ENCODE measurements around the gene MCTP1. TPM values are rescaled to one million over a fixed set of nuclear protein-coding genes. Genes with fewer than 3 reads are reported as not detected.

The MCTP1 gene
- total and polyA plus RNA-seq, 4 experiments from 2014 or later = 0.31 to 0.42 (median 0.39) TPM; not detected in 1

DNA sequence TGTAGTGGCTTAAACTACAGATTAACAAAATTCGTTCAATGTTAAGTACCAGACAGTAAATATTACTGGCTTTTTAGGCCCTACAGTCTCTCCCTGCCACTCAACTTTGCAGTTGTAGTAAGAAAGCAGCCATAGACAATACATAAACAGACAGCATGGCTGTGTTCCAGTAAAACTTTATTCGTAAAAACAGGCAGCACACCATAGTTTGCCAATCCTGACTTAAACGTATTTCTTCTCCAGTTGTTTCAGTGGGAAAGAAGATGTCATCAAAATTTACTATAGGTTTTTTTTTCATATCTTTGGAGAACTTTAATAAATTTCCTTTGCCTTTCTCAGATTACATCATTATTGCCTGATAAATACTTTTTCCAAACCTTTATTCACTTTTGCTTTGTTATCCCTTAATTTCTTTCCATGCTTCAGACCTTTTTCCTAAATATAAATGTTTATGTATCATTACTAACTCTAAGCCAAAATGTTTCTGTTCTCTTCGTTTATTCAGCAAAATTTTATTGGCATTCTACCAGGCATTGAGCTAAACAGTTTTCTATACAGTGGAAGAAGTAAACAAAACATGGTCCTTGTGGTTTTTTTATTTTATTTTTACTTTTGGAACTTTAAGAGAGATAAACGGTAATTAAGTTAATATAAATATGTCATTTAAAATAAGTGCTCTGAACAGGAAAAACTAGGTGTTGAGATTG lies 601.9 kb downstream of the MCTP1 start:
- no peaks in the 10 kb centered on the region for H3K27me3 Mint-ChIP-seq
- intact Hi-C loops (cut with micrococcal nuclease) = no loop called here
- POLR2A ChIA-PET (ENCODE audit: partially characterized antibody) = no interaction called here
- Histone ChIP-seq H3K4me1 (ENCODE audit: insufficient read depth, low read length) (no peaks in the 10 kb centered on the region), H3K36me3 (ENCODE audit: insufficient read depth, low read length) (peaks cover 8% of the 10 kb centered on the region), H3K9me3 (ENCODE audit: control insufficient read depth in 1 of 2, low read length in 2 of 2) (no peaks in the 10 kb centered on the region), H3K27me3 (ENCODE audit: insufficient read depth, low read length) (no peaks in the 10 kb centered on the region), H3K4me3 (ENCODE audit: low read length in 2 of 2) (no peak overlapping the region), H3K27ac (ENCODE audit: low read depth, low read length) (no peak overlapping the region)
- H3K4me1 Mint-ChIP-seq = peaks cover 0 to 1% (median 0%) of the 10 kb centered on the region in 4 donors
- no peak overlapping the region for H3K4me3 Mint-ChIP-seq
- no peak for DNase-seq
- peak overlapping the region in 2 of 7 donors; percentile 12 to 59 for H3K27ac Mint-ChIP-seq
- CTCF ChIA-PET (ENCODE audit: partially characterized antibody) = no interaction called here
- H3K9me3 Mint-ChIP-seq = peaks cover 0 to 2% (median 0%) of the 10 kb centered on the region in 8 donors
- H3K36me3 Mint-ChIP-seq = peaks cover 39 to 41% of the 10 kb centered on the region in 2 donors

DNA sequence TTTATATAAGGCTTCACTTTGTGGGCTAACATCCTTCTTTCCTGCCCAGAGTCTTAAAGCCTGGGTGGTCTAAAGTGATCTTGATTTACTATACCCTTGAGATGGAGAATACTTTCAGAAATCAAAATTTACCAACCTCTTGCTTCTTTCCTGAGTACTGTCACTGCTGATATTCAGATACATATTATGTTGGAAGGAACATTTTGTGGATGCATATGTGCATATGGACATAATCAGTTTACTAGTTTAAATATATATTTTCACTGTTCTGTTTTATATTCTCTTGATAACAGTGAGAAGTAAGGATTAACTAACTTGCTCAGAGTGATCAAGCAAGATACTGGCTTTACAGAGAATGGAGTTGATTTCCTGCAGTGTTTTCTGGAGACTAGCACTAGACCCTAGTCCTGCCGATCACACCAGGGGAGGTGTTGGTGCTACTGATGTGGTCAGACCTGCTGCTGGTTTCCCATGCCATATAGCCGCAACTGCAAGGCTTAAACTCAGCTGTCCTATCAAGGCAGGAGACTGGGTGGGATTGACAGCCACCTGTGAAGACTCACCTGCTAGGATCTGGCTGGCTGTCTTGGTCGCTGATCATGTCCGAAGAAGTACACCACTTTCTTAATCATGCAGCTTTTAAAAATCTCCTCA lies 608.8 kb downstream of the MCTP1 start:
- no peak overlapping the region for H3K4me3 Mint-ChIP-seq
- H3K27me3 ChIP-seq (ENCODE audit: insufficient read depth, low read length) = no peaks in the 10 kb centered on the region
- H3K4me1 Mint-ChIP-seq = peaks cover 0 to 1% (median 0%) of the 10 kb centered on the region in 4 donors
- H3K27me3 Mint-ChIP-seq = no peaks in the 10 kb centered on the region
- H3K4me1 ChIP-seq (ENCODE audit: insufficient read depth, low read length) = no peaks in the 10 kb centered on the region
- H3K36me3 Mint-ChIP-seq = peaks cover 28 to 36% of the 10 kb centered on the region in 2 donors
- peaks cover 9% of the 10 kb centered on the region for H3K36me3 ChIP-seq (ENCODE audit: insufficient read depth, low read length)
- no peaks in the 10 kb centered on the region for H3K9me3 Mint-ChIP-seq
- POLR2A ChIA-PET (ENCODE audit: partially characterized antibody) = no interaction called here
- intact Hi-C loops (cut with micrococcal nuclease) = no loop called here
- DNase-seq = no peak
- no peak overlapping the region for H3K27ac ChIP-seq (ENCODE audit: low read depth, low read length)
- no peak overlapping the region for H3K4me3 ChIP-seq (ENCODE audit: low read length in 2 of 2)
- no peak overlapping the region for H3K27ac Mint-ChIP-seq
- CTCF ChIA-PET (ENCODE audit: partially characterized antibody) = interaction anchor here (1.1 to 1.7 kb wide), 2 partner anchors 12 to 174 kb away, joined by 3 read pairs; no protein-coding TSS in a partner anchor
- H3K9me3 ChIP-seq (ENCODE audit: control insufficient read depth in 1 of 2, low read length in 2 of 2) = no peaks in the 10 kb centered on the region

DNA sequence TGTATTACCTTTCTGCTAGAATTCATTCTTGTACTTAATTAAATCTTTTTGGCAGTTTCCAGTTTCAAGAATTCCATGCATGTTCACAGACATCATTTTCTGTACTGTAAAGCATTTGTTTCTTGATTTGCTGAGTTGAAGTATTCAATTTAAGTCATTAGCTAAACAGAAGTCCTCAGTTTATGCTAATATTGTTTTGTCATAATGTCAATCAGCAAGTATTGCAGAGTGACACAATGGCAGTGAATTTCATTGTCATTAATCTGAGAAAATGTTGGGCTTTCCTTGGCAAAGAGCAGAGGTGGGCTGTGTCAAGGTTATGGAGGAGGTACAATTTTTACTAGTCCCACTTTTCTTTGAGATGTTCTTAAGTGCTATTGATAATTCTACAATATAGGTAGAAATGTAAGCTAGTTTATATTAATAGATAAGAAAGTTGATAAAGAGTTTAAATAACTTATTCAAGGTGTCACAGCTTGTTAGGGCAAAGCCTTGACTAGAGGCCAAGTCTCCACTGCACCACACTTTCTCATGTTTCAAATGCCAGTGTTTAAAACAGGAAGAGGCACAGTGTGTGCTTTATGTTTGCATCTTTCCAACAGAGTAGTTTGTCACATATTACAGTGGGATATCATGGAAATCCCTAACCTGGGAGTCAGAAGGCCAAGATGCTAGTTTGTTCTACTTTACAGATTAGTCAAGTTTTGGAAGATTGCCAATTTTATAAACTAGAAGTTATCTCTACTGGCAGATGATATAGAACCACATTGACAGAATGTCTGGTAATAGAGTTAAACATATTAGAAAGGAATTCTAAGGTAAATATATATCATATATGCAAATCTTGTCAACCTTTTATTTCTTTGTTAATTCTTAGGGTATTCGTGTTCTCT lies 610.2 kb downstream of the MCTP1 start:
- Histone ChIP-seq H3K36me3 (ENCODE audit: insufficient read depth, low read length) (peaks cover 9% of the 10 kb centered on the region), H3K4me3 (ENCODE audit: low read length in 2 of 2) (no peak overlapping the region), H3K27me3 (ENCODE audit: insufficient read depth, low read length) (no peaks in the 10 kb centered on the region), H3K4me1 (ENCODE audit: insufficient read depth, low read length) (no peaks in the 10 kb centered on the region), H3K9me3 (ENCODE audit: control insufficient read depth in 1 of 2, low read length in 2 of 2) (no peaks in the 10 kb centered on the region), H3K27ac (ENCODE audit: low read depth, low read length) (no peak overlapping the region)
- no peak for DNase-seq
- Mint-ChIP-seq H3K27me3 (no peaks in the 10 kb centered on the region), H3K4me1 (peaks cover 0 to 1% (median 0%) of the 10 kb centered on the region in 4 donors), H3K9me3 (no peaks in the 10 kb centered on the region), H3K27ac (peak overlapping the region in 1 of 7 donors; percentile 22), H3K4me3 (no peak overlapping the region), H3K36me3 (peaks cover 25 to 34% of the 10 kb centered on the region in 2 donors)
- POLR2A ChIA-PET (ENCODE audit: partially characterized antibody) = no interaction called here
- intact Hi-C loops (cut with micrococcal nuclease) = no loop called here
- CTCF ChIA-PET (ENCODE audit: partially characterized antibody) = interaction anchor here (1.7 kb wide), 1 partner anchor 11 kb away, joined by 3 read pairs; no protein-coding TSS in a partner anchor

DNA sequence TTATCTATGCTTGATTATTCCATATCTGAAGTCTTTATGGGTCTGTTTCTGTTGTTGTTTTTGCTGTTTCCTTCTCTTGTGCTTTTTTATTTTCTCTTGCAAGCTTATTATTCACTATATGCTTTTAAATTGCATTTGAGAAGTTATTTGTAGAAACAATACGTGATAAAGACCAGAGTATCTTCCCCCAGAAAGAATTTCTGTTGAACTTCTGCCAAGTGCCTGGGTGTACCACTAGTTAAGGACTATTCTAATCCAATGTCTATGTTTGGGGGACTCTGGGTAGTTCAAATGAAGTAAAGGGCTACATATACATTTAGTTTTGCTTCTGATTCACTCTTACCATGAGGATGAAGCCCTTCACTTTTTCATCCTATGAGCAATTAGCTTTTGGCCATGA lies 612.1 kb downstream of the MCTP1 start:
- ChIA-PET CTCF (ENCODE audit: partially characterized antibody) (no interaction called here), POLR2A (ENCODE audit: partially characterized antibody) (no interaction called here)
- DNase-seq = no peak
- no peaks in the 10 kb centered on the region for H3K4me1 ChIP-seq (ENCODE audit: insufficient read depth, low read length)
- peaks cover 30 to 35% of the 10 kb centered on the region in 2 donors for H3K36me3 Mint-ChIP-seq
- no peak overlapping the region for H3K4me3 ChIP-seq (ENCODE audit: low read length in 2 of 2)
- H3K27ac ChIP-seq (ENCODE audit: low read depth, low read length) = no peak overlapping the region
- H3K36me3 ChIP-seq (ENCODE audit: insufficient read depth, low read length) = peaks cover 6% of the 10 kb centered on the region
- H3K4me1 Mint-ChIP-seq = peaks cover 0 to 4% (median 0%) of the 10 kb centered on the region in 4 donors
- H3K9me3 ChIP-seq (ENCODE audit: control insufficient read depth in 1 of 2, low read length in 2 of 2) = no peaks in the 10 kb centered on the region
- intact Hi-C loops (cut with micrococcal nuclease) = no loop called here
- no peaks in the 10 kb centered on the region for H3K9me3 Mint-ChIP-seq
- H3K4me3 Mint-ChIP-seq = no peak overlapping the region
- no peaks in the 10 kb centered on the region for H3K27me3 Mint-ChIP-seq
- H3K27ac Mint-ChIP-seq = peak overlapping the region in 1 of 7 donors; percentile 20
- no peaks in the 10 kb centered on the region for H3K27me3 ChIP-seq (ENCODE audit: insufficient read depth, low read length)

DNA sequence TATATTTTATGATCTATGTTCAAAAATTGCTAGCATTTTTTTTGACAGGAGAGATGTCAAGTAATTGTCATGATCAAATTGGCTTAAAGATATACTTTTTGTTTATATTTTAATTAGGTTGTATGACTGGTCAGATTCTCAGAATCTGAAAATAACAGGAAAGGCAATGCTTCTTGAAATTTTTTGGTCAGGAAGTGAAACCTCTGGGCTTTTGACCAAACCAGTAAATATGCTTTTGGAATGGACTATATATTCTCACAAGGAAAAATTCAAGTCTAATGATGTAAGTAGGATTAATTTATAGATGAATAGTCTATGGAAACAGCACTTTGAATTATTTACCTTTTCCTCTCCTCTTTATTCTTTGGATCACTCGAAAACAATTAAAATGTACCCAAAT lies 614.2 kb downstream of the MCTP1 start:
- ChIA-PET CTCF (ENCODE audit: partially characterized antibody) (no interaction called here), POLR2A (ENCODE audit: partially characterized antibody) (no interaction called here)
- Mint-ChIP-seq H3K36me3 (peaks cover 40 to 46% of the 10 kb centered on the region in 2 donors), H3K4me3 (no peak overlapping the region), H3K27ac (no peak overlapping the region), H3K4me1 (peaks cover 0 to 4% (median 0%) of the 10 kb centered on the region in 4 donors), H3K9me3 (no peaks in the 10 kb centered on the region), H3K27me3 (no peaks in the 10 kb centered on the region)
- no peak for DNase-seq
- Histone ChIP-seq H3K9me3 (ENCODE audit: control insufficient read depth in 1 of 2, low read length in 2 of 2) (no peaks in the 10 kb centered on the region), H3K36me3 (ENCODE audit: insufficient read depth, low read length) (no peaks in the 10 kb centered on the region), H3K4me3 (ENCODE audit: low read length in 2 of 2) (no peak overlapping the region), H3K27me3 (ENCODE audit: insufficient read depth, low read length) (no peaks in the 10 kb centered on the region), H3K27ac (ENCODE audit: low read depth, low read length) (no peak overlapping the region), H3K4me1 (ENCODE audit: insufficient read depth, low read length) (no peaks in the 10 kb centered on the region)
- intact Hi-C loops (cut with micrococcal nuclease) = no loop called here

DNA sequence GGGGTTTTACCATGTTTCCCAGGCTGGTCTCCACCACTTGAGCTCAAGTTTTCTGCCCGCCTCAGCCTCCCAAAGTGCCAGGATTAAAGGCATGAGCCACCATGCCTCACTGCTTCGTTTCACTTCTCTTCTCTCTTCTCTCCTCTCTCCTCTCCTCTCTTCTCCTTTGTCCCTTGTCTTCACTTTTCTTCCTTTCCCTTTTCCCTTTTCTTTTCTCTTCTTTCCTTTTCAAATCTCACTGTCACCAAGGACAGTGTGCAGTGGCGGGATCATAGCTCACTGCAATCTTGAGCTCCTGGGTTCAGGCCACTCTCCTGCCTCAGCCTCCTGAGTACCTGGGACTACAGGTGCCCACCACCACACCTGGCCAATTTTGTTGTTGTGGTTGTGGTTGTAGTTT lies 617.0 kb downstream of the MCTP1 start:
- Mint-ChIP-seq H3K27me3 (no peaks in the 10 kb centered on the region), H3K4me3 (no peak overlapping the region), H3K36me3 (peaks cover 43 to 50% of the 10 kb centered on the region in 2 donors), H3K27ac (peak overlapping the region in 2 of 7 donors; percentile 39 to 55), H3K4me1 (peaks cover 0 to 2% (median 0%) of the 10 kb centered on the region in 4 donors), H3K9me3 (peaks cover 0 to 1% (median 0%) of the 10 kb centered on the region in 8 donors)
- H3K9me3 ChIP-seq (ENCODE audit: control insufficient read depth in 1 of 2, low read length in 2 of 2) = no peaks in the 10 kb centered on the region
- intact Hi-C loops (cut with micrococcal nuclease) = no loop called here
- no peak for DNase-seq
- POLR2A ChIA-PET (ENCODE audit: partially characterized antibody) = no interaction called here
- H3K36me3 ChIP-seq (ENCODE audit: insufficient read depth, low read length) = peaks cover 5% of the 10 kb centered on the region
- no peaks in the 10 kb centered on the region for H3K4me1 ChIP-seq (ENCODE audit: insufficient read depth, low read length)
- H3K27me3 ChIP-seq (ENCODE audit: insufficient read depth, low read length) = no peaks in the 10 kb centered on the region
- H3K27ac ChIP-seq (ENCODE audit: low read depth, low read length) = no peak overlapping the region
- H3K4me3 ChIP-seq (ENCODE audit: low read length in 2 of 2) = no peak overlapping the region
- CTCF ChIA-PET (ENCODE audit: partially characterized antibody) = no interaction called here

- CTCF ChIA-PET (ENCODE audit: partially characterized antibody) = no interaction called here
Observed at GRCh38 chr5:94661086-94661485, 623.8 kb downstream of the MCTP1 start.

More at GRCh38 chr5:94661086-94661485, 623.8 kb downstream of the MCTP1 start:
- no peaks in the 10 kb centered on the region for H3K4me1 ChIP-seq (ENCODE audit: insufficient read depth, low read length)
- H3K36me3 Mint-ChIP-seq = peaks cover 54 to 65% of the 10 kb centered on the region in 2 donors
- intact Hi-C loops (cut with micrococcal nuclease) = no loop called here
- peaks cover 0 to 6% (median 0%) of the 10 kb centered on the region in 4 donors for H3K4me1 Mint-ChIP-seq
- H3K9me3 Mint-ChIP-seq = peaks cover 5 to 34% (median 26%) of the 10 kb centered on the region in 8 donors
- H3K36me3 ChIP-seq (ENCODE audit: insufficient read depth, low read length) = peaks cover 10% of the 10 kb centered on the region
- no peak for DNase-seq
- H3K27ac Mint-ChIP-seq = no peak overlapping the region
- POLR2A ChIA-PET (ENCODE audit: partially characterized antibody) = no interaction called here
- H3K4me3 ChIP-seq (ENCODE audit: low read length in 2 of 2) = no peak overlapping the region
- H3K9me3 ChIP-seq (ENCODE audit: control insufficient read depth in 1 of 2, low read length in 2 of 2) = peaks cover 0 to 8% of the 10 kb centered on the region in 2 donors
- H3K27me3 ChIP-seq (ENCODE audit: insufficient read depth, low read length) = no peaks in the 10 kb centered on the region
- no peak overlapping the region for H3K4me3 Mint-ChIP-seq
- no peaks in the 10 kb centered on the region for H3K27me3 Mint-ChIP-seq
- no peak overlapping the region for H3K27ac ChIP-seq (ENCODE audit: low read depth, low read length)

Data from CD4-positive, alpha-beta memory T cell (primary cell).